ENCODE data around the gene PEX16. TPM values are rescaled to one million over a fixed set of nuclear protein-coding genes. Genes with fewer than 3 reads are reported as not detected.

Gene PEX16
- total RNA-seq, 2 donors from 2014 or later: 32.2 to 37.8 TPM

DNA sequence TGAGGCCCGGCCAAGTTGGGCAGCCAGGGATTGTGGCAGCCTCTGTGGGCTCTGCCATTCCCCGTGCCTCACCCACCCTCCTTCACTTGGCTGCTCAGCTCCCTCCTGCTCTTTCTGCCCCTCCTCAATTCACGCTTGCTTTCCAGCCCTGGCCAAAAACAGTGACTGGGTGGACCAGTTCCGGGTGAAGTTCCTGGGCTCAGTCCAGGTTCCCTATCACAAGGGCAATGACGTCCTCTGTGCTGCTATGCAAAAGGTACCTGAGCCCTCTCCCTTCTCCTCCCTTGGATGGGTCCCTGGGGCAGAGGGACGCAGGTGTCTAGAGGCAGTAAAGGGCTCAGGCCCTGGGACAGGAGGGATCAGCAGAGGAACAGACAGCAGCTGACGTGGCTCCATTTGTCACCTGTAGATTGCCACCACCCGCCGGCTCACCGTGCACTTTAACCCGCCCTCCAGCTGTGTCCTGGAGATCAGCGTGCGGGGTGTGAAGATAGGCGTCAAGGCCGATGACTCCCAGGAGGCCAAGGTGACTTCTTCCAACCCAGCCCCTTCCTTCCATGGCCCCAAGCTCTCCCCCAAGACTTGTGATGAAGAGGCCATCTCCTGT lies 13.3 kb downstream of the PEX16 start:
- Mint-ChIP-seq H3K36me3 (ENCODE audit: low read depth) (peaks cover 14% of the 10 kb centered on the region), H3K27me3 (ENCODE audit: insufficient read depth) (peaks cover 16% of the 10 kb centered on the region), H3K27ac (no peak overlapping the region), H3K4me3 (no peak overlapping the region), H3K4me1 (peaks cover 13% of the 10 kb centered on the region), H3K9me3 (no peaks in the 10 kb centered on the region)
- H3K4me1 ChIP-seq (ENCODE audit: control insufficient read depth, insufficient read depth, low read length): no peaks in the 10 kb centered on the region
- 89 to 96% methylated on average over 6 to 15 of the region's 15 CpGs for WGBS, 2 experiments (ENCODE audit: insufficient coverage in 1 of 2, insufficient read length in 1 of 2)
- no peak overlapping the region for H3K9ac ChIP-seq (ENCODE audit: extremely low read depth, low read length, poor library complexity, severe bottlenecking)
- no peak overlapping the region for H3K4me3 ChIP-seq (ENCODE audit: low read length)
- no peak overlapping the region for H3K27ac ChIP-seq (ENCODE audit: low read depth, low read length)
- no peaks in the 10 kb centered on the region for H3K9me3 ChIP-seq (ENCODE audit: control insufficient read depth, low read length)
- no peak for TF ChIP-seq CTCF (conservative IDR thresholded peaks at IDR 0.05)
- H3K27me3 ChIP-seq (ENCODE audit: control insufficient read depth, insufficient read depth, low read length, poor library complexity, severe bottlenecking): peaks cover 15% of the 10 kb centered on the region
- no peaks in the 10 kb centered on the region for H3K36me3 ChIP-seq (ENCODE audit: control insufficient read depth, insufficient read depth, low read length)
- DNase-seq: no peak

DNA sequence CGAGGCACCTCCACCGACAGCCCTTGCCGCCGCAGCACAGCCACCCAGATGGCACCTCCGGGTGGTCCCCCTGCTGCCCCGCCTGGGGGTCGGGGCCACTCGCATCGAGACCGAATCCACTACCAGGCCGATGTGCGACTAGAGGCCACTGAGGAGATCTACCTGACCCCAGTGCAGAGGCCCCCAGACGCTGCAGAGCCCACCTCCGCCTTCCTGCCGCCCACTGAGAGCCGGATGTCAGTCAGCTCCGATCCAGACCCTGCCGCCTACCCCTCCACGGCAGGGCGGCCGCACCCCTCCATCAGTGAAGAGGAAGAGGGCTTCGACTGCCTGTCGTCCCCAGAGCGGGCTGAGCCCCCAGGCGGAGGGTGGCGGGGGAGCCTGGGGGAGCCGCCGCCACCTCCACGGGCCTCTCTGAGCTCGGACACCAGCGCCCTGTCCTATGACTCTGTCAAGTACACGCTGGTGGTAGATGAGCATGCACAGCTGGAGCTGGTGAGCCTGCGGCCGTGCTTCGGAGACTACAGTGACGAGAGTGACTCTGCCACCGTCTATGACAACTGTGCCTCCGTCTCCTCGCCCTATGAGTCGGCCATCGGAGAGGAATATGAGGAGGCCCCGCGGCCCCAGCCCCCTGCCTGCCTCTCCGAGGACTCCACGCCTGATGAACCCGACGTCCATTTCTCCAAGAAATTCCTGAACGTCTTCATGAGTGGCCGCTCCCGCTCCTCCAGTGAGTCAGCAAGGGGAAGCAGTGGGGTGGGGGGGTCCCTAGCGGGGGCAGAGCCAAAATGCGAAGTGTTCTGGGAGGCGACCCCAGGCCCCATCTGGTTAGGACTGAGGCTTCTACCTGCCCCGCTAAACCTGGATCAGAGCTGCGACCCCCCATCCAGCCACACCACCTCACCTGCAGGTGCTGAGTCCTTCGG lies 15.0 kb downstream of the PEX16 start:
- Histone ChIP-seq H3K9ac (ENCODE audit: extremely low read depth, low read length, poor library complexity, severe bottlenecking) (no peak overlapping the region), H3K27ac (ENCODE audit: low read depth, low read length) (no peak overlapping the region), H3K27me3 (ENCODE audit: control insufficient read depth, insufficient read depth, low read length, poor library complexity, severe bottlenecking) (peaks cover 23% of the 10 kb centered on the region), H3K36me3 (ENCODE audit: control insufficient read depth, insufficient read depth, low read length) (no peaks in the 10 kb centered on the region), H3K4me1 (ENCODE audit: control insufficient read depth, insufficient read depth, low read length) (no peaks in the 10 kb centered on the region), H3K9me3 (ENCODE audit: control insufficient read depth, low read length) (no peaks in the 10 kb centered on the region), H3K4me3 (ENCODE audit: low read length) (no peak overlapping the region)
- H3K27ac Mint-ChIP-seq: no peak overlapping the region
- H3K9me3 Mint-ChIP-seq: no peaks in the 10 kb centered on the region
- no peak for TF ChIP-seq CTCF (conservative IDR thresholded peaks at IDR 0.05)
- H3K36me3 Mint-ChIP-seq (ENCODE audit: low read depth): peaks cover 14% of the 10 kb centered on the region
- 94 to 95% methylated on average over 35 to 56 of the region's 56 CpGs for WGBS, 2 experiments (ENCODE audit: insufficient coverage in 1 of 2, insufficient read length in 1 of 2)
- H3K27me3 Mint-ChIP-seq (ENCODE audit: insufficient read depth): peaks cover 18% of the 10 kb centered on the region
- no peak overlapping the region for H3K4me3 Mint-ChIP-seq
- H3K4me1 Mint-ChIP-seq: peaks cover 13% of the 10 kb centered on the region
- DNase-seq: no peak

DNA sequence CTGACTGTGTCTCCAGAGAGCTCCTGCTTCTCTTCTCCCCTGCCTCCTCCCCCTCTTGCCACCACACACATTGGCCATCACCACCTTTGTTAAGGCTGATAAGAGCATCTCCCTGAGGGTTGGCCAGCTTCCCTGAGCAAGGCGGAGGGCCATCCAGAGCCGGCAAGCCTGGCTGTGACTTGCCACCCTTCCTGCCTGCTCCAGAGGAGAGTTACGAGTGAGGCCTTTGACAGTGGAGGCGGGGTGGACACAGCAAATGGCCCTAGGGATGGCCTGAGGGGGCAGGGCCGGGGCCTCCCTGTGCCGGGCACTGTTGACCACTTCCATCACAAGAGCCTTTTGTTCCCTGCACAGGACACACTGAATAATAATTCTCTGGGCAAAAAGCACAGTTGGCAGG lies 16.1 kb downstream of the PEX16 start:
- peak overlapping the region; percentile 60 for H3K4me3 Mint-ChIP-seq
- Histone ChIP-seq H3K4me3 (ENCODE audit: low read length) (no peak overlapping the region), H3K4me1 (ENCODE audit: control insufficient read depth, insufficient read depth, low read length) (no peaks in the 10 kb centered on the region), H3K27ac (ENCODE audit: low read depth, low read length) (no peak overlapping the region), H3K27me3 (ENCODE audit: control insufficient read depth, insufficient read depth, low read length, poor library complexity, severe bottlenecking) (peaks cover 31% of the 10 kb centered on the region), H3K9me3 (ENCODE audit: control insufficient read depth, low read length) (no peaks in the 10 kb centered on the region), H3K9ac (ENCODE audit: extremely low read depth, low read length, poor library complexity, severe bottlenecking) (no peak overlapping the region), H3K36me3 (ENCODE audit: control insufficient read depth, insufficient read depth, low read length) (no peaks in the 10 kb centered on the region)
- TF ChIP-seq CTCF (conservative IDR thresholded peaks at IDR 0.05): no peak
- no peak for DNase-seq
- peaks cover 21% of the 10 kb centered on the region for H3K27me3 Mint-ChIP-seq (ENCODE audit: insufficient read depth)
- peaks cover 14% of the 10 kb centered on the region for H3K36me3 Mint-ChIP-seq (ENCODE audit: low read depth)
- 90 to 92% methylated on average over 4 to 6 of the region's 6 CpGs for WGBS, 2 experiments (ENCODE audit: insufficient coverage in 1 of 2, insufficient read length in 1 of 2)
- H3K9me3 Mint-ChIP-seq: no peaks in the 10 kb centered on the region
- no peak overlapping the region for H3K27ac Mint-ChIP-seq
- peaks cover 13% of the 10 kb centered on the region for H3K4me1 Mint-ChIP-seq

Data from endodermal cell (in vitro differentiated cells).